HCT116 (cell line): Measurements from ENCODE around the gene TCF7L1. TPM values are rescaled to one million over a fixed set of nuclear protein-coding genes. Genes with fewer than 3 reads are reported as not detected.

ENCODE experiments used
- ATAC-seq: fragments of 200-7000 bp; cut with Tn5 transposase; 2 replicates; pipeline ENCODE4 v1.9.1; 2020; ENCODE audit warnings: mild to moderate bottlenecking, moderate library complexity
- BruUV-seq: library from RNA; stranded (reverse); fragments of 400-500 nt; replicated peaks from 2 replicates; lab custom pipeline; 2021; lab: Mats Ljungman, UMichigan
- CTCF ChIA-PET: fragments of 300-600 bp; sonication (Branson Sonifier 250); formaldehyde crosslinking; loops from one replicate; lab custom pipeline; 2021; ENCODE audit warnings: antibody characterized with exemption; lab: Charles Lee
- POLR2A ChIA-PET: fragments of 300-600, 350-600 bp; sonication (Branson Sonifier 250); formaldehyde crosslinking; loops from one replicate; lab custom pipeline; 2021; ENCODE audit warnings: antibody characterized with exemption; lab: Charles Lee
- RAD21 ChIA-PET, 2 experiments: fragments of 300-600 bp; sonication (Branson Sonifier 250); formaldehyde crosslinking; loops; one replicate each; lab custom pipeline; 2023; ENCODE audit warnings: low total read pairs in 2 of 2; ENCODE audit not compliant: uncharacterized antibody in 2 of 2, unreplicated experiment in 2 of 2, low non-redundant PET in 1 of 2; lab: Charles Lee
- DNase-seq: peaks from one replicate; pipeline ENCODE4 v3.0.0-alpha.2; 2010; ENCODE audit warnings: low read depth, low spot score
- H2AFZ ChIP-seq: fragments of 200-600 bp; shearing (Covaris generic), sonication (generic); 2 replicates; pipeline ENCODE4 v1.6.1; 2017; ENCODE audit warnings: low read depth, mixed run types, mixed read lengths, antibody characterized with exemption, low read length; ENCODE audit not compliant: poor library complexity, severe bottlenecking
- H3K27ac ChIP-seq: 2 replicates; pipeline ENCODE4 v1.5.1; 2012; ENCODE audit warnings: low read depth, low read length
- H3K27me3 ChIP-seq: fragments of 200-600 bp; sonication (generic); 2 replicates; pipeline ENCODE4 v1.6.1; 2016; ENCODE audit warnings: mixed run types, low read length, mixed read lengths; ENCODE audit not compliant: insufficient read depth
- H3K36me3 ChIP-seq, 2 experiments: fragments of 200-500 bp in 1 of 2; fragments of 200-600 bp in 1 of 2; sonication (Bioruptor generic) in 1 of 2; sonication (generic) in 1 of 2; 2 replicates each; pipeline versions ENCODE4 v1.5.1 to v1.6.1; 2014 to 2016; ENCODE audit warnings: low read length in 2 of 2, inconsistent platforms in 1 of 2, mixed read lengths in 1 of 2, mixed run types in 1 of 2; ENCODE audit not compliant: insufficient read depth in 2 of 2, control insufficient read depth in 1 of 2
- H3K4me1 ChIP-seq, 2 experiments: fragments of 200-600 bp in 1 of 2; sonication (generic) in 1 of 2; 2 replicates each; pipeline versions ENCODE4 v1.5.1 to v1.6.1; 2012 to 2017; ENCODE audit warnings: low read length in 2 of 2, inconsistent platforms in 1 of 2, mild to moderate bottlenecking in 1 of 2, mixed read lengths in 1 of 2, mixed run types in 1 of 2, moderate library complexity in 1 of 2; ENCODE audit not compliant: insufficient read depth in 2 of 2, control insufficient read depth in 1 of 2
- H3K4me2 ChIP-seq: fragments of 200-600 bp; sonication (generic); 2 replicates; pipeline ENCODE4 v1.6.1; 2017; ENCODE audit warnings: mixed run types, low read length, mixed read lengths
- H3K4me3 ChIP-seq, 2 experiments: fragments of 200-600 bp in 1 of 2; sonication (generic) in 1 of 2; replicated peaks in 1 of 2; 2 replicates each; pipeline ENCODE4 v1.5.1; 2011 to 2016; ENCODE audit warnings: low read length in 2 of 2, control low read depth in 1 of 2, low read depth in 1 of 2, mild to moderate bottlenecking in 1 of 2, mixed read lengths in 1 of 2, mixed run types in 1 of 2
- H3K79me2 ChIP-seq: fragments of 200-600 bp; sonication (generic); 2 replicates; pipeline ENCODE4 v1.6.1; 2017; ENCODE audit warnings: mild to moderate bottlenecking, mixed run types, low read length, moderate library complexity, mixed read lengths; ENCODE audit not compliant: insufficient read depth
- H3K9ac ChIP-seq: fragments of 200-600 bp; sonication (generic); 2 replicates; pipeline ENCODE4 v1.6.1; 2016; ENCODE audit warnings: low read length, mixed read lengths
- H3K9me2 ChIP-seq: fragments of 200-600 bp; sonication (generic), shearing (Covaris generic); 2 replicates; pipeline ENCODE4 v1.6.1; 2017; ENCODE audit warnings: mixed run types, mild to moderate bottlenecking, moderate library complexity; ENCODE audit not compliant: insufficient read depth
- H3K9me3 ChIP-seq, 2 experiments: fragments of 200-500 bp in 1 of 2; fragments of 200-600 bp in 1 of 2; sonication (Bioruptor generic) in 1 of 2; sonication (generic) in 1 of 2; 2 replicates each; pipeline ENCODE4 v1.6.1; 2014 to 2017; ENCODE audit warnings: low read length in 2 of 2, mixed read lengths in 2 of 2, inconsistent platforms in 1 of 2, low read depth in 1 of 2, mild to moderate bottlenecking in 1 of 2, mixed run types in 1 of 2, moderate library complexity in 1 of 2; ENCODE audit not compliant: control insufficient read depth in 1 of 2, insufficient read depth in 1 of 2
- H4K20me1 ChIP-seq: fragments of 200-600 bp; sonication (generic), shearing (Covaris generic); 2 replicates; pipeline ENCODE4 v1.6.1; 2017; ENCODE audit warnings: mixed run types, mild to moderate bottlenecking, moderate library complexity; ENCODE audit not compliant: insufficient read depth
- CBX3 ChIP-seq: IDR thresholded peaks from 2 replicates; pipeline ENCODE4 v1.6.1; 2012; ENCODE audit warnings: low read depth
- CEBPB ChIP-seq: IDR thresholded peaks from 2 replicates; pipeline ENCODE4 v1.6.1; 2012; ENCODE audit warnings: low read depth
- EGR1 ChIP-seq: IDR thresholded peaks from 2 replicates; pipeline ENCODE4 v1.6.1; 2012; ENCODE audit warnings: low read depth
- ELF1 ChIP-seq: IDR thresholded peaks from 2 replicates; pipeline ENCODE4 v1.6.1; 2012; ENCODE audit warnings: low read depth, borderline replicate concordance
- EZH2phosphoT487 ChIP-seq: fragments of 200-600 bp; IDR thresholded peaks from 2 replicates; pipeline ENCODE4 v1.6.1; 2018; ENCODE audit warnings: antibody characterized with exemption, borderline replicate concordance
- FOSL1 ChIP-seq: IDR thresholded peaks from 2 replicates; pipeline ENCODE4 v1.6.1; 2012; ENCODE audit warnings: low read depth
- JUND ChIP-seq: IDR thresholded peaks from 2 replicates; pipeline ENCODE4 v1.6.1; 2012
- POLR2A ChIP-seq: IDR thresholded peaks from 2 replicates; pipeline ENCODE4 v1.7.0; 2011; ENCODE audit warnings: borderline replicate concordance; ENCODE audit not compliant: insufficient read depth, insufficient read length; ENCODE audit errors: extremely low read depth
- POLR2AphosphoS5 ChIP-seq: IDR thresholded peaks from 2 replicates; pipeline ENCODE4 v1.6.1; 2011; ENCODE audit warnings: mild to moderate bottlenecking, low read depth, low read length, moderate library complexity
- RAD21 ChIP-seq: IDR thresholded peaks from 2 replicates; pipeline ENCODE4 v1.6.1; 2012; ENCODE audit warnings: low read depth, mild to moderate bottlenecking
- SP1 ChIP-seq: IDR thresholded peaks from 2 replicates; pipeline ENCODE4 v1.6.1; 2012; ENCODE audit warnings: low read depth
- SRF ChIP-seq: IDR thresholded peaks from 2 replicates; pipeline ENCODE4 v1.6.1; 2012; ENCODE audit warnings: low read depth
- TCF7L2 ChIP-seq: IDR thresholded peaks from 2 replicates; pipeline ENCODE4 v1.7.0; 2011; ENCODE audit warnings: borderline replicate concordance, inconsistent platforms; ENCODE audit not compliant: insufficient read depth, insufficient read length; ENCODE audit errors: extremely low read depth
- YY1 ChIP-seq: IDR thresholded peaks from 2 replicates; pipeline ENCODE4 v1.6.1; 2011; ENCODE audit warnings: low read length, low read depth, moderate library complexity, mild to moderate bottlenecking; ENCODE audit not compliant: insufficient replicate concordance; ENCODE audit errors: extremely low read depth
- ZFX ChIP-seq: fragments of 450-650 bp; IDR thresholded peaks from 2 replicates; pipeline ENCODE4 v1.6.1; 2017
- ZNF274 ChIP-seq: fragments of 200-500 bp; sonication (Bioruptor generic); IDR thresholded peaks from 2 replicates; pipeline ENCODE4 v1.6.1; 2014; ENCODE audit warnings: mild to moderate bottlenecking, low read depth, low read length, inconsistent platforms
- intact Hi-C: fragments of 100-400 bp; cut with micrococcal nuclease; formaldehyde crosslinking; loops from 2 replicates; pipeline ENCODE4 v1.10.0; 2022
- total RNA-seq: library from RNA; stranded (reverse); gene quantifications from one replicate; pipeline ENCODE4 v1.2.1, GENCODE V29; 2021; ENCODE audit not compliant: unreplicated experiment
- TF ChIP-seq, protein P1 (sequence below): IDR thresholded peaks from 2 replicates; pipeline ENCODE4 v1.6.1; 2012
- TF ChIP-seq, protein P2 (sequence below), 3 experiments: fragments of 200-600 bp in 1 of 3; sonication (generic) in 1 of 3; IDR thresholded peaks in 2 of 3; conservative IDR thresholded peaks in 1 of 3; 2 replicates each; pipeline ENCODE4 v1.5.1; 2012 to 2017; ENCODE audit warnings: low read depth in 2 of 3, low read length in 2 of 3, antibody characterized with exemption in 1 of 3, borderline replicate concordance in 1 of 3, control low read depth in 1 of 3, mild to moderate bottlenecking in 1 of 3, mixed read lengths in 1 of 3, mixed run types in 1 of 3, moderate library complexity in 1 of 3; ENCODE audit not compliant: insufficient read depth in 1 of 3
- TF ChIP-seq, protein P3 (sequence below): IDR thresholded peaks from 2 replicates; pipeline ENCODE4 v1.6.1; 2011; ENCODE audit warnings: mild to moderate bottlenecking, low read length, moderate library complexity; ENCODE audit not compliant: insufficient replicate concordance; ENCODE audit errors: extremely low read depth
- TF ChIP-seq, protein P4 (sequence below): IDR thresholded peaks from 2 replicates; pipeline ENCODE4 v1.6.1; 2012

The TCF7L1 gene
- total RNA-seq, 1 experiment from 2014 or later: 10.3 TPM

DNA sequence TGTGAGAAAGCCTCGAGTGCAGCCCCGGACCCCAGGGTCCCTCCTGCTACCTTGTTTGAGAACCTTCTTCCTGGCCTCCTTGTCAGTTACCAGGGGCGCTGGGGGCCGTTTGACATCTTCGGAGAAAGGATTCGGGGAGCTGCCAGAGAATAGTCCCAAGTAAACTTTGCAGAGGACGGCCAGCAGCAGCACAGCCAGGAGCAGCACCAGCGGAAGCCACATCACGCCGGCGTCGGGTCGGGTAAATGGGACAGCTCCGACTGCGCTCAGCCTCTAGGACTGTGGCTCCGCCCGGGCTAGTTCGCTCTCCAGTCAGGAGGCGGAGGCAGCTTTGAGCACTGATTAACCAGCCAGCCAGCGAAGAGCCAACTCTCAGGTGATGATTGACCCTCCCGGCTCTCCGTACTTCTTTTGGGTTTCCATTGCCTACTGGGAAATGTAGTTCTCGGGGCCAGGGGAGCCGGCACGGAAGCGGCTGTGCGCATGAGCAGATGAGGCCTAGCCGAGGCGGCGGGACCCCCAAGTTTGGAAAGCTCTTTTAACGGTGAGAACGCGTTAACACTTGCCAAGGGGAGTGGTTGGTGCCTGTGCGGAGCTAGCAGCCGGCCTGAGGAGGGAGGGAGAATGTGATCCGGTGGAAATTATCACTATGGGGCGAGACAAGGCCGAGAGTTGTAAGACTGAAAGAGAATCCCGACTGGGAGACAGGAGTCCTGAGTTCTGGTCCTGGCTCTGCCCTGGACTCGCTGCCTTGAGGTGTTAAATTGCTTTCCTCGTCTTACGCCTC lies 221.3 kb downstream of the TCF7L1 start, which contains the start of the genes ELMOD3 and RETSAT:
Gene ELMOD3 (plus strand): TSS at position 484 of the 787 bp plus-strand sequence. CDS start 2,430 bp downstream, outside the sequence.
Gene RETSAT (minus strand): TSS at position 243 of the 787 bp plus-strand sequence. CDS start 21 bp downstream, at position 222.
- Histone ChIP-seq H2AFZ (peak within 1 kb of the TSS; percentile 85), H3K4me3 (peak within 1 kb of the TSS; percentile 86 to 95), H3K4me2 (peak within 1 kb of the TSS; percentile 95), H4K20me1 (no peaks in the 10 kb centered on the region), H3K4me1 (peaks cover 9 to 14% of the 10 kb centered on the region in 2 experiments; a peak in 3 of 4 replicates), H3K9me3 (no peaks in the 10 kb centered on the region), H3K9ac (peak within 1 kb of the TSS; percentile 83), H3K36me3 (peaks cover 14 to 28% of the 10 kb centered on the region in 2 experiments; a peak in 3 of 4 replicates), H3K9me2 (no peaks in the 10 kb centered on the region), H3K27me3 (no peaks in the 10 kb centered on the region), H3K27ac (peak within 1 kb of the TSS; percentile 75), H3K79me2 (peaks cover 31% of the 10 kb centered on the region)
- intact Hi-C loops: loop anchor here (5.0 kb wide), 1 partner anchor 258 kb away; the partner anchor contains the start of gene C2orf68
- DNase-seq (peak; percentile 99), ATAC-seq (peak; percentile 97)
- POLR2A ChIA-PET: interaction anchor here (0.6 to 1.7 kb wide), 15 partner anchors 8 to 435 kb away, joined by 3 to 14 read pairs (median 3); partner anchors contain the start of genes C2orf68, MAT2A, RNF181 and SH2D6
- BruUV-seq: no TSS peak
- RAD21 ChIA-PET: interaction anchor here in 1 of 2 experiments (1.0 kb wide), 1 partner anchor 198 kb away, joined by 3 read pairs; no protein-coding TSS in a partner anchor
- CTCF ChIA-PET: interaction anchor here (0.8 to 1.4 kb wide), 2 partner anchors 67 to 198 kb away, joined by 4 read pairs; no protein-coding TSS in a partner anchor
- TF ChIP-seq ZFX (peak; percentile 99), POLR2AphosphoS5 (peak; percentile 100), EZH2phosphoT487 (no peak), YY1 (peak; percentile 60), TCF7L2 (peak; percentile 27), RAD21 (no peak), CEBPB (no peak), FOSL1 (no peak), JUND (no peak), POLR2A (peak; percentile 89), EGR1 (no peak), CBX3 (no peak), SP1 (peak; percentile 89; the same call in 1 of the 2 replicates), ELF1 (peak; percentile 77; the same call in 1 of the 2 replicates), ZNF274 (no peak), SRF (no peak; the same call in 1 of the 2 replicates)
- TF ChIP-seq, protein P1, sequence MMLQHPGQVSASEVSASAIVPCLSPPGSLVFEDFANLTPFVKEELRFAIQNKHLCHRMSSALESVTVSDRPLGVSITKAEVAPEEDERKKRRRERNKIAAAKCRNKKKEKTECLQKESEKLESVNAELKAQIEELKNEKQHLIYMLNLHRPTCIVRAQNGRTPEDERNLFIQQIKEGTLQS: no peak
- TF ChIP-seq, protein P2, sequence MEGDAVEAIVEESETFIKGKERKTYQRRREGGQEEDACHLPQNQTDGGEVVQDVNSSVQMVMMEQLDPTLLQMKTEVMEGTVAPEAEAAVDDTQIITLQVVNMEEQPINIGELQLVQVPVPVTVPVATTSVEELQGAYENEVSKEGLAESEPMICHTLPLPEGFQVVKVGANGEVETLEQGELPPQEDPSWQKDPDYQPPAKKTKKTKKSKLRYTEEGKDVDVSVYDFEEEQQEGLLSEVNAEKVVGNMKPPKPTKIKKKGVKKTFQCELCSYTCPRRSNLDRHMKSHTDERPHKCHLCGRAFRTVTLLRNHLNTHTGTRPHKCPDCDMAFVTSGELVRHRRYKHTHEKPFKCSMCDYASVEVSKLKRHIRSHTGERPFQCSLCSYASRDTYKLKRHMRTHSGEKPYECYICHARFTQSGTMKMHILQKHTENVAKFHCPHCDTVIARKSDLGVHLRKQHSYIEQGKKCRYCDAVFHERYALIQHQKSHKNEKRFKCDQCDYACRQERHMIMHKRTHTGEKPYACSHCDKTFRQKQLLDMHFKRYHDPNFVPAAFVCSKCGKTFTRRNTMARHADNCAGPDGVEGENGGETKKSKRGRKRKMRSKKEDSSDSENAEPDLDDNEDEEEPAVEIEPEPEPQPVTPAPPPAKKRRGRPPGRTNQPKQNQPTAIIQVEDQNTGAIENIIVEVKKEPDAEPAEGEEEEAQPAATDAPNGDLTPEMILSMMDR (IDR thresholded peaks at IDR 0.05 in 2 of 3, conservative IDR thresholded peaks at IDR 0.05 in 1 of 3; ENCODE audit: borderline replicate concordance in 1 of 3, insufficient read depth in 1 of 3, low read depth in 2 of 3, low read length in 2 of 3): no peak
- TF ChIP-seq, protein P3, sequence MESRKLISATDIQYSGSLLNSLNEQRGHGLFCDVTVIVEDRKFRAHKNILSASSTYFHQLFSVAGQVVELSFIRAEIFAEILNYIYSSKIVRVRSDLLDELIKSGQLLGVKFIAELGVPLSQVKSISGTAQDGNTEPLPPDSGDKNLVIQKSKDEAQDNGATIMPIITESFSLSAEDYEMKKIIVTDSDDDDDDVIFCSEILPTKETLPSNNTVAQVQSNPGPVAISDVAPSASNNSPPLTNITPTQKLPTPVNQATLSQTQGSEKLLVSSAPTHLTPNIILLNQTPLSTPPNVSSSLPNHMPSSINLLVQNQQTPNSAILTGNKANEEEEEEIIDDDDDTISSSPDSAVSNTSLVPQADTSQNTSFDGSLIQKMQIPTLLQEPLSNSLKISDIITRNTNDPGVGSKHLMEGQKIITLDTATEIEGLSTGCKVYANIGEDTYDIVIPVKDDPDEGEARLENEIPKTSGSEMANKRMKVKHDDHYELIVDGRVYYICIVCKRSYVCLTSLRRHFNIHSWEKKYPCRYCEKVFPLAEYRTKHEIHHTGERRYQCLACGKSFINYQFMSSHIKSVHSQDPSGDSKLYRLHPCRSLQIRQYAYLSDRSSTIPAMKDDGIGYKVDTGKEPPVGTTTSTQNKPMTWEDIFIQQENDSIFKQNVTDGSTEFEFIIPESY: peak; percentile 78
- TF ChIP-seq, protein P4, sequence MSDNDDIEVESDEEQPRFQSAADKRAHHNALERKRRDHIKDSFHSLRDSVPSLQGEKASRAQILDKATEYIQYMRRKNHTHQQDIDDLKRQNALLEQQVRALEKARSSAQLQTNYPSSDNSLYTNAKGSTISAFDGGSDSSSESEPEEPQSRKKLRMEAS: peak; percentile 49; the same call in 1 of the 2 replicates
